GM21515 (cell line): ENCODE results near the gene PPARA.
A peak's percentile ranks its signal among the peaks of the same experiment; 100 is the strongest.

Source experiments
- ATAC-seq: cut with Tn5 transposase; IDR thresholded peaks from one replicate; pipeline ENCODE4 v1.9.1; 2021; ENCODE audit not compliant: unreplicated experiment

The PPARA gene

DNA sequence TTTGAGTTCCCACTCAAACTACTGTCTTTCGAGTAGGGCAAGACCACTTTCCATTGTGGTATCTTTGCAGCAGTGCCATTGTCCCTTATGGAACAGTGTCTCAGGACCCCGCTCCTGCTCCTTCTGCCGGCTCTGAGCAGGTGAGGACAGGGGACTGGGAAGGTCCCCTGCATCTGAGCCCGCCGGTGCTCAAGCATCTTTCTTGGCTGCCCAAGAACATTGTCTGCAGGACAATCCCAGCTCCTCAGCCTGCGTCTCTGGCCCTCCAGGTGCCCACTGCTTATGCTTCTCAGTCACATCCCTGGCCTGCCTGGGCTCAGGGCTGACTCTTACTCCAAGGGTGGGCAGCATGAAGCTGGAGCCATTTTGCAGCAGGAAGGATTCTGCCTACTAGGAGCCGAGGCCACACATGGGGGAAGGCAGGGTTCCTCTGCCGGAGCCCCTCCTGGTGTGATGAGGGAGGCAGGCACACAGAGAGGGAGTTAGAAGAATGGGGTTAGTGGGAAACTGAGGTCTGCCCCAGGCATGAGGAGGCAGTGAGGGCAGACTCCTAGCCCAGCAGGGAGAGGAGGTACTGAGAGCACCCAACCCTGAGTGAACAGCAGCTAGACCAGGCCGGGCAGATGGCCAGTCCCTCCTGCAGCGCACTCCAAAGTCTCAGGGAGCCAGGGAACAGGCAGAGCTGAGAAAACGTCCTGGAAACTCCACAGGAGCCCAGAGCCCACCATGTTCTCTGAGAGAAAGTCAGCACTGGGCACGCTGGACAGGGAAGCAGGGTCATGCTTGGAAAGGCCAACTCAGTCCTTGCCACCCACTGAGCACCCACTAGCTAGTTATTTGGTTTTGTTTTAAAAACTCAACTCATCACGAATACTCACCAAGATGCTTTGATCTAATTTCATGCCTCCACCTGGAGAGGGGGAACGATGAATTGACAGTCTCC lies 7.5 kb upstream of the PPARA start:
- ATAC-seq: no peak

- ATAC-seq: no peak
These were observed 6.7 kb upstream of the PPARA start for GRCh38 chr22:46143491-46144147.

GRCh38 chr22:46145361-46145851 lies 4.9 kb upstream of the PPARA start:
- ATAC-seq: no peak

DNA sequence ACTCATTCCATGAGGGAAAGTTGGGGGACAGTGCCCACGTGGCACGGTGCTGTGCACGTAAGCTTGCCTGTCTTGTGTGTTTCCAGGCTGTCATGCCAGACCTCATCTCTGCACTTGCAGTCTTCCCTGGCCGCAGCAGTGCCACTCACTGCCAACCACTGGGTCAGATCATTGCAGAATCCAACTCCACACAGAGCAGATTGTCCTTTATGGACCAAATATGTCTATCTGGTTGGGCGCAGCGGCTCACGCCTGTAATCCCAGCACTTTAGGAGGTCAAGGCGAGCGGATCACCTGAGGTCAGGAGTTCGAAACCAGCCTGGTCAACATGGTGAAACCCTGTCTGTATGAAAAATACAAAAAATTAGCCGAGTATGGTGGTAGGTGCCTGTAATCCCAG lies 4.4 kb upstream of the PPARA start:
- ATAC-seq: no peak

- ATAC-seq: no peak
These were observed 4.0 kb upstream of the PPARA start for GRCh38 chr22:46146329-46146728.

- no peak for ATAC-seq
These were observed 3.3 kb upstream of the PPARA start for GRCh38 chr22:46147061-46147460.

GRCh38 chr22:46147471-46148267 lies 2.7 kb upstream of the PPARA start:
- ATAC-seq: no peak

DNA sequence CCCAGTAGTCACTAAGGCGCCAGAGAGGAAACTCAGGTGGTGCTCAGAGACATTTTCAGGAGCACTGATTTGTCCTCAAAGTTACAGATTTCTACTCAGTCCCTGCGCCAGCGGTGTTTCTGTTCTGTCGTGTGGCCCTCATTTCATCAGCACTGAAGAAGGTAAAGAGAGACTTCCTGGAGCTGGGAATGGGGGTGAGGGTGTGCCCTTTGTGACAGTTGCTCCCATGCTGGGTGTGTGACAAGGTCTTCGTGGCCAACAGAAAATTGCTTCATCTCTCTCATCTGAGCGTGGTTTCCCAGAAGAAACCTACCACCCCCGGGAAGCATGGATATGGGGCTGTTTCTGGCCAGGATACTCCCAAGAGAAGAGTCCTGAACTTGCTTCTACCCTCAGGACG lies 2.0 kb upstream of the PPARA start:
- ATAC-seq: no peak

GRCh38 chr22:46148816-46149511 lies 1.4 kb upstream of the PPARA start:
- ATAC-seq: peak; percentile 2

DNA sequence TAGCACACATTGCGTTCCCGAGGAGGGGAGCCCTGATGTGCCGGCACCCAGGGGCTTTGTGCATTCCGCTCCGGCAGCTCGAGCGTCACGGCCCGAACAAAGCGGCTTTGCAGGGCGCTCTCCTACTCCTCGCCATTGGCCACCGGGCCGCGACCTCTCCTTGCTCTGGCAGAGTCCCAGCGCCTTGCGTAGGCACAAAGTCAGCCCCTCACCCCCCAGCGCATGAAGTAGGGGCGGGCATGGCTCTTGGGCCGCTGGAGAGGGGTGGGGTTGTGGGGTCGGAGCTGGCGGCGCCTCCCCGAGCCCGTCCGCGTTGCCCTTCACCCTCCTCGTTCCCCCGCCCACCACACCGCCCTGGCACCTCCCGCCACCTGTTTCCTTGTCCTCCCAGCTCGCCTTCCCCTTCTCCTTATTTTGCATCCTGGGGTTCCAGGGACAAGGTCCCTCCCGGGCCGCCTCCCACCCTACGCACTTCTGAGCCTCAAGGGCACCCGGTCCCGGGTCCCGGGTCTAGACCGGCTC lies 753 bp upstream of the PPARA start:
- peak; percentile 2 for ATAC-seq

- peak; percentile 21 for ATAC-seq
These were observed 540 bp downstream of the PPARA start for GRCh38 chr22:46150655-46151477.

DNA sequence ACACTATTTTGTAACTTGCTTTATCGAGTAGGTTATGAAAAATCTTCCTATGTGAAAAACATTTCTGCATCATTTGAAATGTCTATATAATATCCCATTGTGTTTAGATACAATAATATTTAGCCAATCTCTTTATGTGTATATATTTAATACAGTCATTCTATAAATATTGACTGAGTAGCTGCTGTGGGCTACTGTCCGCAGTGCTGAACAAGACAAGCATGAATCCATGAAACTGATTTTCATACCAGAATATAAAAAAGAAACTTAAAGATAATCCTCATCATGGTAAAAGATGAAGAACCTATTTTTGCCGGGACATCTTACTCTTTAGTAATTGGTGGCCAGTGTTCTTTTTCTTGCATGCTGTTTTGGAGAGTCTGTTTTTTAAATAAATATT lies 3.6 kb downstream of the PPARA start:
- no peak for ATAC-seq

GRCh38 chr22:46156031-46156430 lies 5.7 kb downstream of the PPARA start:
- ATAC-seq: no peak

GRCh38 chr22:46158283-46158682 lies 8.0 kb downstream of the PPARA start:
- ATAC-seq: no peak

GRCh38 chr22:46159212-46159611 lies 8.9 kb downstream of the PPARA start:
- no peak for ATAC-seq

DNA sequence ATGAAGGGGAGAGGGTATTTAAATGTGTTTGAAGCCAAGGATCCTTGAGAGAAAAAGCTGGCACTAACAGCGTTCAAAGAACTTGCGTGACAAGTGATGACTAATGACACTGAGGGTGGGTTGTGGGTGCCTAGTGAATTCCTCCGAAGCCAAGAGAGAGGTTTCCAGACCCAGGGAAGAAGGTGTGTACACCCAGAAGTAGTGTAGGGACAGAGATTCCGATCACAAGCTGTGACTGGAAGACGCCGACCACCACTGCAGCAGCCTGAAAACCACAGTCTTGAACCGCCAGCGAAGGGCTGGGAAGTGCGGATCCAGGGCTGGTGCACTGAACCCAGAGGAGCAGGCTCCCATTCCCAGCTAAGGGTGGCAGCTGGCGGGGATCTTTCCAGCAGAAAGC lies 9.5 kb downstream of the PPARA start:
- no peak for ATAC-seq

DNA sequence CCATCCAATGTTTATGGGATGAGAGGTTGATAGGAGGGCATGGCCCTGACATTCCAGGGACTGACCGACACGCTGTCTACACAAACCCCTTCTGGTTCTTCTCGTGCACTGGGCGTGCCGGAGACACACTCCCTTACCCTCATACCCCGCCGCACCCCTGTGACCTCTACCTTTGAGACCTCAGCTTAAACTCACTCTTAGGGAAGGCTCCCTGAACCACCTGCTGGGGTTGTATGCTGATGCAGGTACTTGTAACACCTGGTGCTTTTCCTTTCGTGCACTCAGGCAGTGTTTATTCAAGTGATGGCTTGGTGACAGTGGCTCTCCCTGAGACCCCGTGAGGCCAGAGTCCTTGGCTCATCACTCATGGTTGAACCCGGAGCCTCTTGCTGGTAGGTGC lies 12.0 kb downstream of the PPARA start:
- no peak for ATAC-seq

DNA sequence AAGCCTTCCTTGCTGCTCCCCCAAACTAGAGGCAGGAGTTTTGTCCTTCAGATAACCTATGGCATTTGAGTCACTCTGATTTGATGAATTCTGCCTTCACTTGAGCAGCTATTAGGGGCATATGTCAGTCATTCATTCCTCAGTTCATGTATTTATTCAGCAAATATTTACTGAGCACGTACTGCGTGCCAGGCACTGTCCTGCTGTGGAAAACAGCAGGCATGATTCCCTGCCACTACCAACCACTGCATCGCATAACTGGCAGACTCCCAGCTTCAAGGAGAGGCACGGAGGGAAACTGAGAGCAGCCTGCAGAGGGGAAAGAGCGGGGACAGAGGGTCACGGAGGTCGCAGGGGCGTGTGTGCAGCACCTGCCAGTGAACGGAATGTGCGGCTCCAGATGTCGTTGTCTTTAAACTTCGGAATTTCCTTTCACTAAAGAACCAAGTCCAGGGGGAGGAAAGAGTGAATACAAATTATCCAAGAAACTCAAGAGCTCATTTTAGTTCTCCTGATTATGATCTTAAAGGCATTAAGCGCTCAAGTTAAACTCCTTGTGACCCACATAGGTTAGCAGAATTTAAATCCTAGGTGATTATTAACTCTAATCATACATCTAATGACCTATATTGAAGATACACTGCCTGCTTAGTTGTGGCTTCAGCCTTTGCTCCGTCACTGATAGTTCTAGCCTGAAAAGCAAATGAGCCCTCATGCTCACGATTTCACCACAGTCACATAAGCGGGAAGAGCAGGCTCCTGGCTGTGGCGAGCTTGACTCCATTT lies 12.6 kb downstream of the PPARA start:
- no peak for ATAC-seq

GRCh38 chr22:46163557-46163888 lies 13.2 kb downstream of the PPARA start:
- ATAC-seq: no peak
